IMR-90 (cell line): ENCODE data around the gene REPS2.

Experiments used
- CEBPB ChIP-seq: IDR thresholded peaks from 2 replicates; pipeline ENCODE4 v1.6.1; 2012; ENCODE audit warnings: low read depth, low read length, improper control_type of control experiment
- CHD1 ChIP-seq: IDR thresholded peaks from 2 replicates; pipeline ENCODE4 v1.6.1; 2012; ENCODE audit warnings: low read depth, low read length, improper control_type of control experiment
- CTCF ChIP-seq: conservative IDR thresholded peaks from 2 replicates; pipeline ENCODE4 v1.5.1; 2012; ENCODE audit warnings: mild to moderate bottlenecking, low read depth, low read length, improper control_type of control experiment
- ELK1 ChIP-seq: fragments of 150-350 bp; IDR thresholded peaks from 2 replicates; pipeline ENCODE4 v1.6.1; 2016; ENCODE audit warnings: low read depth, mild to moderate bottlenecking, low read length, moderate library complexity, borderline replicate concordance
- MAZ ChIP-seq: IDR thresholded peaks from 2 replicates; pipeline ENCODE4 v1.6.1; 2012; ENCODE audit warnings: low read depth, mild to moderate bottlenecking, low read length, improper control_type of control experiment, moderate library complexity, borderline replicate concordance
- MXI1 ChIP-seq: IDR thresholded peaks from 2 replicates; pipeline ENCODE4 v1.6.1; 2012; ENCODE audit warnings: low read depth, mild to moderate bottlenecking, low read length, moderate library complexity, borderline replicate concordance
- POLR2A ChIP-seq: IDR thresholded peaks from 2 replicates; pipeline ENCODE4 v1.6.1; 2012; ENCODE audit warnings: mild to moderate bottlenecking, low read depth, low read length
- RAD21 ChIP-seq: IDR thresholded peaks from 2 replicates; pipeline ENCODE4 v1.6.1; 2012; ENCODE audit warnings: low read length, improper control_type of control experiment
- RCOR1 ChIP-seq: IDR thresholded peaks from 2 replicates; pipeline ENCODE4 v1.6.1; 2012; ENCODE audit warnings: mild to moderate bottlenecking, low read length, improper control_type of control experiment; ENCODE audit not compliant: insufficient replicate concordance
- RFX5 ChIP-seq: IDR thresholded peaks from 2 replicates; pipeline ENCODE4 v1.8.0; 2012; ENCODE audit warnings: low read depth, mild to moderate bottlenecking, low read length, moderate library complexity
- SMC3 ChIP-seq: fragments of 150-350 bp; IDR thresholded peaks from 2 replicates; pipeline ENCODE4 v1.6.1; 2016; ENCODE audit warnings: low read depth, mild to moderate bottlenecking, antibody characterized with exemption, low read length, moderate library complexity
- USF2 ChIP-seq: fragments of 150-350 bp; IDR thresholded peaks from 2 replicates; pipeline ENCODE4 v1.6.1; 2017; ENCODE audit warnings: mild to moderate bottlenecking, antibody characterized with exemption, low read length, low read depth

GRCh38 chrX:17170973-17171372, 224.5 kb downstream of the REPS2 start:
- TF ChIP-seq RFX5 (no peak), CTCF (no peak), POLR2A (no peak), MAZ (no peak), USF2 (no peak), CEBPB (no peak), ELK1 (no peak), RCOR1 (no peak), CHD1 (no peak), SMC3 (no peak), RAD21 (no peak), MXI1 (no peak)
